BE2C (cell line): ENCODE measurements around the gene AGK.
"Not testable (repeated sequence)": the region's sequence is repeated elsewhere in the genome, so short reads cannot be mapped to it uniquely, and the experiment has no call there.

ENCODE experiments used
- DNase-seq: peaks from one replicate; pipeline ENCODE4 v3.0.0-alpha.2; 2020
- H3K27me3 ChIP-seq: fragments of 250-450 bp; sonication (Bioruptor Pico); 2 replicates; pipeline ENCODE4 v1.5.1; 2020; ENCODE audit warnings: mild to moderate bottlenecking
- H3K36me3 ChIP-seq: fragments of 250-450 bp; sonication (Bioruptor Pico); 2 replicates; pipeline ENCODE4 v1.5.1; 2020; ENCODE audit warnings: mild to moderate bottlenecking
- H3K4me1 ChIP-seq: fragments of 250-450 bp; sonication (Bioruptor Pico); 2 replicates; pipeline ENCODE4 v1.5.1; 2020
- H3K4me3 ChIP-seq: 2 replicates; pipeline ENCODE4 v1.5.1; 2011; ENCODE audit warnings: low read depth, low read length
- H3K9me3 ChIP-seq: fragments of 250-450 bp; sonication (Bioruptor Pico); 2 replicates; pipeline ENCODE4 v1.5.1; 2020
- TF ChIP-seq, protein P1 (sequence below): IDR thresholded peaks from 2 replicates; pipeline ENCODE4 v1.5.1; 2012; ENCODE audit warnings: mild to moderate bottlenecking, low read depth, low read length

Gene AGK

GRCh38 chr7:141549582-141549981 is 1.6 kb upstream of the AGK start:
- Histone ChIP-seq H3K36me3 (no peaks in the 10 kb centered on the region), H3K4me1 (no peaks in the 10 kb centered on the region), H3K9me3 (no peaks in the 10 kb centered on the region), H3K4me3 (no peak overlapping the region), H3K27me3 (no peaks in the 10 kb centered on the region)
- TF ChIP-seq, protein P1, sequence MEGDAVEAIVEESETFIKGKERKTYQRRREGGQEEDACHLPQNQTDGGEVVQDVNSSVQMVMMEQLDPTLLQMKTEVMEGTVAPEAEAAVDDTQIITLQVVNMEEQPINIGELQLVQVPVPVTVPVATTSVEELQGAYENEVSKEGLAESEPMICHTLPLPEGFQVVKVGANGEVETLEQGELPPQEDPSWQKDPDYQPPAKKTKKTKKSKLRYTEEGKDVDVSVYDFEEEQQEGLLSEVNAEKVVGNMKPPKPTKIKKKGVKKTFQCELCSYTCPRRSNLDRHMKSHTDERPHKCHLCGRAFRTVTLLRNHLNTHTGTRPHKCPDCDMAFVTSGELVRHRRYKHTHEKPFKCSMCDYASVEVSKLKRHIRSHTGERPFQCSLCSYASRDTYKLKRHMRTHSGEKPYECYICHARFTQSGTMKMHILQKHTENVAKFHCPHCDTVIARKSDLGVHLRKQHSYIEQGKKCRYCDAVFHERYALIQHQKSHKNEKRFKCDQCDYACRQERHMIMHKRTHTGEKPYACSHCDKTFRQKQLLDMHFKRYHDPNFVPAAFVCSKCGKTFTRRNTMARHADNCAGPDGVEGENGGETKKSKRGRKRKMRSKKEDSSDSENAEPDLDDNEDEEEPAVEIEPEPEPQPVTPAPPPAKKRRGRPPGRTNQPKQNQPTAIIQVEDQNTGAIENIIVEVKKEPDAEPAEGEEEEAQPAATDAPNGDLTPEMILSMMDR, result no peak
- DNase-seq, result no peak

DNA sequence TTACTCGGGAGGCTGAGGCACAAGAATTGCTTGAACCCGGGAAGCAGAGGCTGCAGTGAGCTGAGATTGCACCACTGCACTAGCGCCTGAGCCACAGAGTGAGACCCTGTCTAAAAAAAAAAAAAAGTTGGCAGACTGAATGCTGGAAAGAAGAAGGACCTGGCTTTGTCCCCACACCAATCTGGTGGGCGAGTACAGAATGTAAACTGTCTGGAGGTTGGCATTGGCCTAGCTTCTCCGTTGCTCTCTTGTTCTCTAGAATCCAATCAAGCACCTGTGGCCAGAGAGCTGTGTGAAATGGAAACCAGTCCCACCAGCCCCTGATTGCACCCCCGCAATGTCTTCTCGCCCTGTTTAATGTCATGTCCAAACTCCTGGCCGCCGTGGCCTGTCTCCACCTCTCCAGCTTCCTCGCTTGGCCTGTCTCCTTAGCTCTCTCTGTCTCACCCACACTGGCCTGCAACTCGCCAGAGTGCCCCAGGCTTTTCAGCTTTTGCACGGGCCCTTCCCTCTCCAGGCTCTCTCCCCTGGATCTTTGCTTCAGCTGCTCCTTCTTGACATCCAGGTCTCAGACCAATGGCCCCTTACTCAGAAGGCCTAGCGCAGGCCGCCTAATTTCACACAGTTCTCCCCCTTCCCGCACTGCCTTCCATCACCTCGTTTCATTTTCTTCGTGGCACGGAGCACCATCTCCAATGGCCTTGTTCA is 670 bp upstream of the AGK start:
- H3K4me1 ChIP-seq, result no peaks in the 10 kb centered on the region
- peak; percentile 25 for DNase-seq
- no peaks in the 10 kb centered on the region for H3K36me3 ChIP-seq
- TF ChIP-seq, protein P1, result no peak
- H3K9me3 ChIP-seq, result no peaks in the 10 kb centered on the region
- peak overlapping the region; percentile 82 for H3K4me3 ChIP-seq
- H3K27me3 ChIP-seq, result no peaks in the 10 kb centered on the region

DNA sequence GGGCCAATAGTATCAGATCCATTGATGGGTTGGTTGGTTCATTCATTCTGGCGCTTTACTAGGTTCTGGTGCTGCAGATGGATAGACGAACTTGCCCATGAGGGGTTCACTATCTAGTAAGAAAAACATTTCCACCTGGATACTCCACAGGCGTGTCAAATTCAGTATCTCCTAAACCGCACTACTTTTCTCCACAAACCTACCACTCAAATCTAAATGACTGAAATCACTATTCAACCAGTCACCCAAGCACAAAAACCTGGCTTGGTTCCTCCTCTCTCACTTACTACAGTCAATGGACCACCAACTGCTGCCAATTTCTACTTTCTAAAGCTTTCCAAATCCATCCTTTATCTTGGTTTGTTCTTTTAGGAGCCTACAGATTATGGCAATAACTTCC is 572 bp downstream of the AGK start:
- H3K4me1 ChIP-seq, result no peaks in the 10 kb centered on the region
- no peak for DNase-seq

DNA sequence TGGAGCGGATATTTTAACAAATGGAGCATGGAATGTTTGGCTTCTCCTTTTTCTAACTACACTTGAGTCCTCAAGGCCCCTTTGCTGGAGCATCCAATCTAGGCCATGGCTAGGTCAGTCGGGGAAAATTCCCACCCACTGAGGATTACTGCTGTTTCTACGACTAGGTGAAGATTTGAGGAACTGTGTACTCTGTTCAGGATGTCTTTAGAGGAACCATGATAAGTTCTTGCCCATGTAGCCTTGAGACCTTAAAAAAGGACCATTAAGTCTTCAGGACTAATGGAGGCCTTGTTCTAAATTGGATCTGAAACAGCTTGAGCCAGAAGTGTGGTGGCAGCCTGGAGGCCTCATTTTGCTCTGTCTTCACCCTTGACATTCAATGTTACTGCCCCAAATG is 6.2 kb downstream of the AGK start:
- no peak for DNase-seq
- TF ChIP-seq, protein P1, result no peak
- Histone ChIP-seq H3K27me3 (no peaks in the 10 kb centered on the region), H3K9me3 (no peaks in the 10 kb centered on the region), H3K4me1 (no peaks in the 10 kb centered on the region), H3K36me3 (peaks cover 10% of the 10 kb centered on the region), H3K4me3 (no peak overlapping the region)

More for the DNA sequence above, 572 bp downstream of the AGK start:
- H3K9me3 ChIP-seq, result no peaks in the 10 kb centered on the region
- H3K4me3 ChIP-seq, result peak overlapping the region; percentile 82
- TF ChIP-seq, protein P1, result no peak
- H3K27me3 ChIP-seq, result no peaks in the 10 kb centered on the region
- no peaks in the 10 kb centered on the region; the same call in 1 of the 2 replicates for H3K36me3 ChIP-seq

- H3K4me1 ChIP-seq, H3K4me3 ChIP-seq, H3K9me3 ChIP-seq, H3K27me3 ChIP-seq, H3K36me3 ChIP-seq, DNase-seq: not testable (repeated sequence)
These were observed 6.8 kb downstream of the AGK start for GRCh38 chr7:141557831-141558531.

DNA sequence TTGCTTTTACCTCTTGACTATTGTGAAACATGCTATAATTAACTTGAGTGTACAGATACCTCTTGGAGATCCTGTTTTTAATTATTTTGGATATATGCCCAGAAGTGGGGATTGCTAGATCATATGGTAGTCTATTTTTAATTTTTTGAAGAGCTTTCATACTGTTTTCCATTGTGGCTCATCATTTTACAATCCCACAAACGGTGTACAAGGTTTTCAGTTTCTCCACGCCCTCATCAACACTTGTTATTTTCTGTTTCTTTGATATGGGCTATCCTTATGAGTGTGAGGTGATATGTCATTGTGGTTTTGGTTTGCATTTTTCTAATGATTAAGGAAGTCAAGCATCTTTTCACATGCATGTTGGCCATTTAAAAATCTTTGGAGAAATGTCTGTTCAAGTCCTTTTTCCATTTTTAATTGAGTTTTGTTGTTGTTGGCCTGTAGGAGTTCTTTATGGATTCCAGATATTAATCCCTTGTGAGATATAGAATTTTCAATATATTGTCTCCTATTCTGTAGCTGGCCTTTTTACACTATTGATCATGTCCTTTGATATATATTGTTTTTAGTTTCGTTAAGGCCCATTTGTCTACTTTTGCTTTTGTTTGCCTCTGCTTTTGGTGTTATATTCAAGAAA is 7.5 kb downstream of the AGK start:
- no peaks in the 10 kb centered on the region for H3K9me3 ChIP-seq
- TF ChIP-seq, protein P1, result no peak
- H3K27me3 ChIP-seq, result no peaks in the 10 kb centered on the region
- no peak for DNase-seq
- H3K36me3 ChIP-seq, result peaks cover 10% of the 10 kb centered on the region
- H3K4me3 ChIP-seq, result no peak overlapping the region
- H3K4me1 ChIP-seq, result no peaks in the 10 kb centered on the region
